ENCODE results near the gene SP2. TPM values are rescaled to one million over a fixed set of nuclear protein-coding genes. Genes with fewer than 3 reads are reported as not detected.

Gene SP2
- polyA plus RNA-seq, 1 donor (not counting 4 experiments of a cell fraction or from before 2014, with no cell fraction given), result 2.1 TPM

DNA sequence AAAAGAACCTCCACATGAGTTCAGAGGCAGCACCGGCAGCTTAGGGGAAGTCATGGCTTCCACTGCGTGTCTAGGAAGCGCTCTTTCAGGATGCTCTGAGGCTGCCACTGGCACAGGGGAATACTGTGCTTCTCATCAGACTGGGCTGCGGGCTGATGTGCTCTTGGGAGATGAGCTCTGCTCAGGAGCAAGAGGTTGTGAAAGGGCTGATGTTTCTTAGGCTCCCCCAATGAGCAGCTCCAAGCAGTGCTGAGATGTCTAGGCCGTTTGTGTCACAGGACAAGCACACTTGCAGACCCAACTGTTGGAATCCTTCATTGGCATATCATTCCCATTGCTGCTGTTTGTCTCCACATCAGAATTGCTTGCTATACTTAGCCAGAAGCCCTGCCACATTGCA is 3.6 kb downstream of the SP2 start:
- Histone ChIP-seq H3K9me3 (ENCODE audit: control insufficient read depth, low read depth, low read length) (no peaks in the 10 kb centered on the region), H3K9ac (ENCODE audit: control insufficient read depth, extremely low read depth, insufficient read depth, low read length) (no peak overlapping the region), H3K4me1 (ENCODE audit: control insufficient read depth, extremely low read depth, insufficient read depth, low read length) (peaks cover 16% of the 10 kb centered on the region), H4K20me1 (ENCODE audit: control insufficient read depth, extremely low read depth, insufficient read depth, low read length) (no peaks in the 10 kb centered on the region), H3K36me3 (ENCODE audit: control insufficient read depth in 2 of 2, extremely low read depth in 1 of 2, insufficient read depth in 2 of 2, low read length in 2 of 2) (peaks cover 0 to 4% of the 10 kb centered on the region in 2 experiments), H3K27ac (ENCODE audit: control insufficient read depth, insufficient read depth, low read length) (no peak overlapping the region), H3K4me2 (ENCODE audit: control insufficient read depth, extremely low read depth, insufficient read depth, low read depth, low read length) (no peak overlapping the region), H3K27me3 (ENCODE audit: control insufficient read depth, extremely low read depth, insufficient read depth, low read length) (no peaks in the 10 kb centered on the region), H3K4me3 (ENCODE audit: control insufficient read depth in 2 of 3, extremely low read depth in 1 of 3, insufficient read depth in 2 of 3, low read depth in 1 of 3, low read length in 3 of 3) (no peak overlapping the region), H3K9me1 (ENCODE audit: control insufficient read depth, extremely low read depth, insufficient read depth, low read length) (no peaks in the 10 kb centered on the region), H3K79me2 (ENCODE audit: control insufficient read depth, insufficient read depth, low read length) (peaks cover 9% of the 10 kb centered on the region), H2AFZ (ENCODE audit: control insufficient read depth, low read length) (no peak overlapping the region)
- TF ChIP-seq, protein P1, sequence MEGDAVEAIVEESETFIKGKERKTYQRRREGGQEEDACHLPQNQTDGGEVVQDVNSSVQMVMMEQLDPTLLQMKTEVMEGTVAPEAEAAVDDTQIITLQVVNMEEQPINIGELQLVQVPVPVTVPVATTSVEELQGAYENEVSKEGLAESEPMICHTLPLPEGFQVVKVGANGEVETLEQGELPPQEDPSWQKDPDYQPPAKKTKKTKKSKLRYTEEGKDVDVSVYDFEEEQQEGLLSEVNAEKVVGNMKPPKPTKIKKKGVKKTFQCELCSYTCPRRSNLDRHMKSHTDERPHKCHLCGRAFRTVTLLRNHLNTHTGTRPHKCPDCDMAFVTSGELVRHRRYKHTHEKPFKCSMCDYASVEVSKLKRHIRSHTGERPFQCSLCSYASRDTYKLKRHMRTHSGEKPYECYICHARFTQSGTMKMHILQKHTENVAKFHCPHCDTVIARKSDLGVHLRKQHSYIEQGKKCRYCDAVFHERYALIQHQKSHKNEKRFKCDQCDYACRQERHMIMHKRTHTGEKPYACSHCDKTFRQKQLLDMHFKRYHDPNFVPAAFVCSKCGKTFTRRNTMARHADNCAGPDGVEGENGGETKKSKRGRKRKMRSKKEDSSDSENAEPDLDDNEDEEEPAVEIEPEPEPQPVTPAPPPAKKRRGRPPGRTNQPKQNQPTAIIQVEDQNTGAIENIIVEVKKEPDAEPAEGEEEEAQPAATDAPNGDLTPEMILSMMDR (optimal IDR thresholded peaks at IDR 0.05 in 1 of 3, IDR thresholded peaks at IDR 0.05 in 1 of 3, conservative IDR thresholded peaks at IDR 0.05 in 1 of 3; ENCODE audit: extremely low read depth in 1 of 3, insufficient read depth in 2 of 3, low read length in 3 of 3), result no peak
- no peak for TF ChIP-seq EZH2 (IDR thresholded peaks at IDR 0.05; ENCODE audit: low read length)
- FAIRE-seq (no peak), DNase-seq (ENCODE audit: low read depth, low spot score) (no peak)
- dilution Hi-C loops (cut with MboI; ENCODE audit: extremely low pct_ligation_motif_present, low sequenced_read_pairs), result no loop called here

DNA sequence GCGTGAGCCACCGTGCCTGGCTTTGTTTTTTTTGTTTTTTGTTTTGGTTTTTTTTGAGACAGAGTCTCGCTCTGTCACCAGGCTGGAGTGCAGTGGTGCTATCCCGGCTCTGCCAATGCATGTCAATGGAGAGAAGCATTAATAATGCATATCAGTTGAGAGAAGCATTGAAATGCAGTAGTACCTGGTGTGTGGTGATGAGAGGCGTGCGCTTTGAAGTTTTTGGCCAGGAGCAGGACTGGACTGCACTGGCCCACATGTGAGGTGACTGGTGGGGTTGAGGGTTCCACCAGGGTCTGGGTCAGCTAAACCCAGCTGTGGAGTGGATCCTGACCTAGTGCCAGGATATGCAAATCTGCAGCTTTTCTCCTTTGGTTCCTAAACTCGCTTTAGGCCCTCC is 5.4 kb downstream of the SP2 start:
- FAIRE-seq (no peak), DNase-seq (ENCODE audit: low read depth, low spot score) (no peak)
- Histone ChIP-seq H3K27me3 (ENCODE audit: control insufficient read depth, extremely low read depth, insufficient read depth, low read length) (no peaks in the 10 kb centered on the region), H3K4me3 (ENCODE audit: control insufficient read depth in 2 of 3, extremely low read depth in 1 of 3, insufficient read depth in 2 of 3, low read depth in 1 of 3, low read length in 3 of 3) (no peak overlapping the region), H3K27ac (ENCODE audit: control insufficient read depth, insufficient read depth, low read length) (no peak overlapping the region), H3K36me3 (ENCODE audit: control insufficient read depth in 2 of 2, extremely low read depth in 1 of 2, insufficient read depth in 2 of 2, low read length in 2 of 2) (peaks cover 0 to 7% of the 10 kb centered on the region in 2 experiments), H4K20me1 (ENCODE audit: control insufficient read depth, extremely low read depth, insufficient read depth, low read length) (no peaks in the 10 kb centered on the region), H3K4me2 (ENCODE audit: control insufficient read depth, extremely low read depth, insufficient read depth, low read depth, low read length) (no peak overlapping the region), H3K4me1 (ENCODE audit: control insufficient read depth, extremely low read depth, insufficient read depth, low read length) (peaks cover 14% of the 10 kb centered on the region), H3K9ac (ENCODE audit: control insufficient read depth, extremely low read depth, insufficient read depth, low read length) (no peak overlapping the region), H3K9me3 (ENCODE audit: control insufficient read depth, low read depth, low read length) (no peaks in the 10 kb centered on the region), H3K79me2 (ENCODE audit: control insufficient read depth, insufficient read depth, low read length) (peaks cover 8% of the 10 kb centered on the region), H2AFZ (ENCODE audit: control insufficient read depth, low read length) (no peak overlapping the region), H3K9me1 (ENCODE audit: control insufficient read depth, extremely low read depth, insufficient read depth, low read length) (no peaks in the 10 kb centered on the region)
- dilution Hi-C loops (cut with MboI; ENCODE audit: extremely low pct_ligation_motif_present, low sequenced_read_pairs), result no loop called here
- TF ChIP-seq, protein P1 (optimal IDR thresholded peaks at IDR 0.05 in 1 of 3, IDR thresholded peaks at IDR 0.05 in 1 of 3, conservative IDR thresholded peaks at IDR 0.05 in 1 of 3; ENCODE audit: extremely low read depth in 1 of 3, insufficient read depth in 2 of 3, low read length in 3 of 3), result no peak
- TF ChIP-seq EZH2 (IDR thresholded peaks at IDR 0.05; ENCODE audit: low read length), result no peak

Measured in keratinocyte (primary cell).